ENCODE results near the gene LPAR3. TPM values are rescaled to one million over a fixed set of nuclear protein-coding genes. Genes with fewer than 3 reads are reported as not detected.

The LPAR3 gene
- total RNA-seq, 1 donor from 2014 or later, result 2.4 TPM

GRCh38 chr1:84823511-84823910, 69.5 kb downstream of the LPAR3 start:
- H3K4me3 ChIP-seq, result no peak overlapping the region
- Mint-ChIP-seq H3K27me3 (ENCODE audit: insufficient read depth, low read depth) (peaks cover 4% of the 10 kb centered on the region), H3K9me3 (no peaks in the 10 kb centered on the region), H3K4me1 (peaks cover 18% of the 10 kb centered on the region), H3K36me3 (no peaks in the 10 kb centered on the region), H3K27ac (no peak overlapping the region), H3K4me3 (no peak overlapping the region)
- TF ChIP-seq EZH2phosphoT487 (IDR thresholded peaks at IDR 0.05), result no peak
- no peak for TF ChIP-seq EZH2 (IDR thresholded peaks at IDR 0.05)
- TF ChIP-seq, protein P1, sequence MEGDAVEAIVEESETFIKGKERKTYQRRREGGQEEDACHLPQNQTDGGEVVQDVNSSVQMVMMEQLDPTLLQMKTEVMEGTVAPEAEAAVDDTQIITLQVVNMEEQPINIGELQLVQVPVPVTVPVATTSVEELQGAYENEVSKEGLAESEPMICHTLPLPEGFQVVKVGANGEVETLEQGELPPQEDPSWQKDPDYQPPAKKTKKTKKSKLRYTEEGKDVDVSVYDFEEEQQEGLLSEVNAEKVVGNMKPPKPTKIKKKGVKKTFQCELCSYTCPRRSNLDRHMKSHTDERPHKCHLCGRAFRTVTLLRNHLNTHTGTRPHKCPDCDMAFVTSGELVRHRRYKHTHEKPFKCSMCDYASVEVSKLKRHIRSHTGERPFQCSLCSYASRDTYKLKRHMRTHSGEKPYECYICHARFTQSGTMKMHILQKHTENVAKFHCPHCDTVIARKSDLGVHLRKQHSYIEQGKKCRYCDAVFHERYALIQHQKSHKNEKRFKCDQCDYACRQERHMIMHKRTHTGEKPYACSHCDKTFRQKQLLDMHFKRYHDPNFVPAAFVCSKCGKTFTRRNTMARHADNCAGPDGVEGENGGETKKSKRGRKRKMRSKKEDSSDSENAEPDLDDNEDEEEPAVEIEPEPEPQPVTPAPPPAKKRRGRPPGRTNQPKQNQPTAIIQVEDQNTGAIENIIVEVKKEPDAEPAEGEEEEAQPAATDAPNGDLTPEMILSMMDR (IDR thresholded peaks at IDR 0.05), result no peak
- no peaks in the 10 kb centered on the region for H3K9me3 ChIP-seq (ENCODE audit: low read depth)
- no peaks in the 10 kb centered on the region for H3K79me2 ChIP-seq (ENCODE audit: low read depth)
- DNase-seq (ENCODE audit: low spot score), result no peak
- no peak overlapping the region for H2AFZ ChIP-seq (replicated peaks)
- peaks cover 16% of the 10 kb centered on the region for H3K4me1 ChIP-seq
- H3K27me3 ChIP-seq, result no peaks in the 10 kb centered on the region
- no peak overlapping the region for H3K9ac ChIP-seq
- H3F3A ChIP-seq (ENCODE audit: low read depth), result no peaks in the 10 kb centered on the region
- H3K27ac ChIP-seq, result no peak overlapping the region
- no peak overlapping the region for H3K4me2 ChIP-seq
- no peaks in the 10 kb centered on the region for H3K36me3 ChIP-seq
- H4K20me1 ChIP-seq (ENCODE audit: low read depth), result no peaks in the 10 kb centered on the region

- Mint-ChIP-seq H3K4me3 (no peak overlapping the region), H3K9me3 (no peaks in the 10 kb centered on the region), H3K27me3 (ENCODE audit: insufficient read depth, low read depth) (peaks cover 2% of the 10 kb centered on the region), H3K27ac (no peak overlapping the region), H3K4me1 (no peaks in the 10 kb centered on the region), H3K36me3 (no peaks in the 10 kb centered on the region)
- no peaks in the 10 kb centered on the region for H3F3A ChIP-seq (ENCODE audit: low read depth)
- no peaks in the 10 kb centered on the region for H3K79me2 ChIP-seq (ENCODE audit: low read depth)
- TF ChIP-seq EZH2phosphoT487 (IDR thresholded peaks at IDR 0.05), result no peak
- TF ChIP-seq, protein P1 (IDR thresholded peaks at IDR 0.05), result no peak
- no peak for TF ChIP-seq EZH2 (IDR thresholded peaks at IDR 0.05)
- H3K9me3 ChIP-seq (ENCODE audit: low read depth), result no peaks in the 10 kb centered on the region
- H3K4me1 ChIP-seq, result peaks cover 12% of the 10 kb centered on the region
- H2AFZ ChIP-seq (replicated peaks), result no peak overlapping the region
- no peak overlapping the region for H3K4me3 ChIP-seq
- no peak overlapping the region for H3K9ac ChIP-seq
- H3K27me3 ChIP-seq, result no peaks in the 10 kb centered on the region
- DNase-seq (ENCODE audit: low spot score), result peak; percentile 59
- H3K36me3 ChIP-seq, result no peaks in the 10 kb centered on the region
- H3K4me2 ChIP-seq, result peak overlapping the region; percentile 56
- no peaks in the 10 kb centered on the region for H4K20me1 ChIP-seq (ENCODE audit: low read depth)
- H3K27ac ChIP-seq, result no peak overlapping the region
Measured at GRCh38 chr1:84810343-84810742, 82.7 kb downstream of the LPAR3 start.

DNA sequence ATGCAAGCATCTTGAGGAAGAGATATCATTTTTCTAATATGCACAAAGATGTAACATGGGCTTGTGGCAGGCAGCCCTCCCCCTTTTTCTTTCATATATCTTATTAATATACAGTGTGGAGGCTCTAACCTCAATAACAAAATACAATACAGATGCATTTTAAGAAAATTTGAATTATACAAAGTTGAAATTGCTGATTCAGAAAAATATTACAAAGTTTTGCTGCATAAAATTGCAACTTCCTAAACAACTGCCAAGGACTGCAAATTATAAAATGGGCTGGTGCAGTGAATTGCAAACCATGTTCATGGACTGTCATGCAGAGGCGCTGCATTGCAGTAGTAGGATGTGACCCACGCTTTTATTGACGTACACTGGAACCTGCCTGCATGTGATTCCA, 84.0 kb downstream of the LPAR3 start:
- Mint-ChIP-seq H3K4me3 (no peak overlapping the region), H3K27ac (no peak overlapping the region), H3K27me3 (ENCODE audit: insufficient read depth, low read depth) (no peaks in the 10 kb centered on the region), H3K36me3 (no peaks in the 10 kb centered on the region), H3K9me3 (no peaks in the 10 kb centered on the region), H3K4me1 (no peaks in the 10 kb centered on the region)
- Histone ChIP-seq H3K4me3 (no peak overlapping the region), H3K36me3 (no peaks in the 10 kb centered on the region), H3F3A (ENCODE audit: low read depth) (no peaks in the 10 kb centered on the region), H3K9me3 (ENCODE audit: low read depth) (no peaks in the 10 kb centered on the region), H2AFZ (replicated peaks) (no peak overlapping the region), H3K4me2 (no peak overlapping the region), H3K79me2 (ENCODE audit: low read depth) (no peaks in the 10 kb centered on the region), H3K9ac (no peak overlapping the region), H3K27ac (no peak overlapping the region), H3K4me1 (peaks cover 12% of the 10 kb centered on the region), H4K20me1 (ENCODE audit: low read depth) (no peaks in the 10 kb centered on the region), H3K27me3 (no peaks in the 10 kb centered on the region)
- DNase-seq (ENCODE audit: low spot score), result no peak
- TF ChIP-seq EZH2 (IDR thresholded peaks at IDR 0.05) (no peak), EZH2phosphoT487 (IDR thresholded peaks at IDR 0.05) (no peak)
- TF ChIP-seq, protein P1 (IDR thresholded peaks at IDR 0.05), result no peak
